Left lung (tissue), 10 donors: Measurements from ENCODE around the gene CACNB1. TPM values are rescaled to one million over a fixed set of nuclear protein-coding genes. Genes with fewer than 3 reads are reported as not detected.

ENCODE experiments used
- ATAC-seq: fragments of 200-7000 bp; cut with Tn5 transposase; one replicate; pipeline ENCODE4 v1.9.1; 2020; ENCODE audit warnings: moderate library complexity
- DNase-seq, 4 donors: peaks; one replicate each; pipeline ENCODE4 v3.0.0-alpha.2; 2013 to 2020
- H3K27ac ChIP-seq, 2 donors: fragments of 200-600 bp; sonication (generic) in 1 of 2; one replicate each; pipeline versions ENCODE4 v1.5.0 to v1.8.0; 2020 to 2021
- H3K27me3 ChIP-seq, 2 donors: fragments of 200-600 bp; sonication (generic) in 1 of 2; one replicate each; pipeline versions ENCODE4 v1.5.0 to v1.8.0; 2020 to 2021
- H3K36me3 ChIP-seq, 2 donors: fragments of 200-600 bp; sonication (generic) in 1 of 2; one replicate each; pipeline versions ENCODE4 v1.5.0 to v1.8.0; 2020 to 2021
- H3K4me1 ChIP-seq, 2 donors: fragments of 200-600 bp; one replicate each; pipeline ENCODE4 v1.8.0; 2021
- H3K4me3 ChIP-seq, 2 donors: fragments of 200-600 bp; sonication (generic) in 1 of 2; one replicate each; pipeline versions ENCODE4 v1.5.0 to v1.8.0; 2020 to 2021; ENCODE audit warnings: mild to moderate bottlenecking in 1 of 2
- H3K9me3 ChIP-seq, 2 donors: fragments of 200-600 bp; sonication (generic) in 1 of 2; one replicate each; pipeline versions ENCODE4 v1.5.0 to v1.8.0; 2020 to 2021
- intact Hi-C, 2 donors: fragments of 100-400 bp; cut with DNase I; formaldehyde crosslinking; loops; one replicate each; pipeline versions ENCODE4 v1.11.2 to v1.14.2; 2022
- polyA plus RNA-seq, 6 donors: library from polyadenylated mRNA; unstranded; fragments of 120-200 nt; gene quantifications; one replicate each; pipeline ENCODE4 v1.2.1, GENCODE V29; 2013; ENCODE audit not compliant: insufficient read length in 6 of 6
- total RNA-seq, 2 donors: library from RNA; stranded (reverse); fragmentation: NEBNext Ultra II Directional; extraction: Animal tissue kit (Norgen Biotek cat#: 25700); gene quantifications; one replicate each; pipeline ENCODE4 v1.2.1, GENCODE V29; 2021
- TF ChIP-seq, protein P1 (sequence below), 2 donors: fragments of 200-600 bp; sonication (generic) in 1 of 2; IDR thresholded peaks; one replicate each; pipeline versions ENCODE4 v1.5.0 to v1.8.0; 2021; ENCODE audit warnings: antibody characterized with exemption in 2 of 2
- donor health status: DM: no; HTN: yes; CAD: no.
- donor health status: DM: no; HTN: no; CAD: no.

Gene CACNB1
- total and polyA plus RNA-seq, 8 donors: 9.4 to 31.4 (median 13.3) TPM

DNA sequence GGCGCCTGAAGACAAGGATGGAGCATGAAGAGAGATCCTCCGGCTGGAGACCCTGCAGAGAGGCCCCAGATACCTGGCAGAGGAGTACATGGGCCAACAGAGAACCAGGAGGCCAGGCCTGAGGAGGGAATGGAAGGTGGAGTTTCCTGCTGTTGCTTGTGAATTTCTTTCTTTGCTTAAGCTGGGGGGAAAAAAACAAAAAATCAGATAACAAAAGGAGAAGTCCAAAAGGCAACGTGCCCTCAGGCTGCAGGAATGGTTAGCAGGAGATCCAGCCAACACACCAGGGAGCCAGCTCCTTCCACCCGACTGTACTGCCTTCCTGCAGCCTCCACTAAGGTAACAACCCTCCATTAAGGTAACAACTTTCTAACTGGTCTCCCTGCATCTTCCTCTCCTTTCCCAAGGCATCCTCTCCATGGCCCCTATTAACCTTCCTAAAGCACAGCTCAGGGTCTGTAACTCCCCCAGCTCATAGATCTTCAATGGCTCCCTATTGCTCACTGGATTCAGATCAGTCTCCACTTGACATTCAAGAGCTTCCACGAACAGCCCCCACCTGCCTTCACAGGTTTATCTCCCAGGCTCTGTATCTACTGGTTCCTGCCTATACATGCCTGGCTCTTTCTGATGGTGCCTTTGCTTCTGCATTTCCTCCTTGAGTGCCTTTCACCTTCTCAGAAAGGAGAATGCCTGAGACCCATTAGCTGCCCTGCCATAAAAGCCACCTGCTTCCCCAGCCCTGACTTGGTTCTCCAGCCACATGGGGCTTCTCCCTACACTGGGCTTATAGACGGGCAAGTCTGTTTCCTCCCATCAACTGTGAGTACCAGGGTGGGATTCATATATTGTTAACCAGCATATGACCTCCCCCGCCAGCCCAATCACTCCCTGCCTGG, 30.8 kb downstream of the CACNB1 start:
- TF ChIP-seq, protein P1, sequence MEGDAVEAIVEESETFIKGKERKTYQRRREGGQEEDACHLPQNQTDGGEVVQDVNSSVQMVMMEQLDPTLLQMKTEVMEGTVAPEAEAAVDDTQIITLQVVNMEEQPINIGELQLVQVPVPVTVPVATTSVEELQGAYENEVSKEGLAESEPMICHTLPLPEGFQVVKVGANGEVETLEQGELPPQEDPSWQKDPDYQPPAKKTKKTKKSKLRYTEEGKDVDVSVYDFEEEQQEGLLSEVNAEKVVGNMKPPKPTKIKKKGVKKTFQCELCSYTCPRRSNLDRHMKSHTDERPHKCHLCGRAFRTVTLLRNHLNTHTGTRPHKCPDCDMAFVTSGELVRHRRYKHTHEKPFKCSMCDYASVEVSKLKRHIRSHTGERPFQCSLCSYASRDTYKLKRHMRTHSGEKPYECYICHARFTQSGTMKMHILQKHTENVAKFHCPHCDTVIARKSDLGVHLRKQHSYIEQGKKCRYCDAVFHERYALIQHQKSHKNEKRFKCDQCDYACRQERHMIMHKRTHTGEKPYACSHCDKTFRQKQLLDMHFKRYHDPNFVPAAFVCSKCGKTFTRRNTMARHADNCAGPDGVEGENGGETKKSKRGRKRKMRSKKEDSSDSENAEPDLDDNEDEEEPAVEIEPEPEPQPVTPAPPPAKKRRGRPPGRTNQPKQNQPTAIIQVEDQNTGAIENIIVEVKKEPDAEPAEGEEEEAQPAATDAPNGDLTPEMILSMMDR (IDR thresholded peaks at IDR 0.05): no peak
- H3K9me3 ChIP-seq: no peaks in the 10 kb centered on the region
- peaks cover 0 to 19% of the 10 kb centered on the region in 2 donors for H3K27me3 ChIP-seq
- peaks cover 0 to 40% of the 10 kb centered on the region in 2 donors for H3K4me1 ChIP-seq
- no peak overlapping the region for H3K4me3 ChIP-seq
- DNase-seq (no peak), ATAC-seq (no peak)
- no peak overlapping the region for H3K27ac ChIP-seq
- no peaks in the 10 kb centered on the region for H3K36me3 ChIP-seq
- intact Hi-C loops: no loop called here

DNA sequence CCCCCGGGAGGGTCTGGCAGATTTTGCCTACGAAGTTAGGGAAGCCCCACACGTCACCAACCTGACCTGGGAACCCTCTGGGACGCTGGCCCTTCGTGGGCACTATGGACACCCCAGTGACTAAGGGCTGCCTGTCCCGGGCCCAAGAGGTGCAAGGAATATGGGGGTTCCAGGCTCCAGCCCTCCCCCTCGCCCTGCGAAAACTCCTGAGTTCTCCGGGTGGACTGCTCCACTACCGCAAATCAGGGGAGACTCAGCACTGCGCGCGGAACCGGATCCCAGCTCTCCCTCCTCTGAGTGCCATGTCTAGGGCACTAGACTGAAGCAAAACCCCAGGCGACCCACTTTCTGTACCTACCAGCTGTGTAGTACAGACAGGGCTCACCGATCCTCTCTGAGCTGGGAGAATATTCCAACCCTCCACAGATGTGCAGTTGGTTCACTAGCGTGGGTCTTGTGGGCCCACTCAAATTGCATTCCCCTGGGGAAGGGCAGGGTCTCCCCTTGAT, 31.6 kb downstream of the CACNB1 start, which contains the start of gene ARL5C:
Gene ARL5C (minus strand): TSS at position 321 of the 509 bp plus-strand sequence. CDS start 401 bp downstream, outside the sequence.
- DNase-seq: no peak
- intact Hi-C loops: no loop called here
- Histone ChIP-seq H3K4me3 (peak within 1 kb of the TSS; percentile 38 to 40), H3K36me3 (no peaks in the 10 kb centered on the region), H3K27me3 (peaks cover 0 to 19% of the 10 kb centered on the region in 2 donors), H3K4me1 (peaks cover 0 to 40% of the 10 kb centered on the region in 2 donors), H3K9me3 (no peaks in the 10 kb centered on the region), H3K27ac (no peak within 1 kb of the TSS)
- no peak for ATAC-seq
- TF ChIP-seq, protein P1 (IDR thresholded peaks at IDR 0.05): no peak

DNA sequence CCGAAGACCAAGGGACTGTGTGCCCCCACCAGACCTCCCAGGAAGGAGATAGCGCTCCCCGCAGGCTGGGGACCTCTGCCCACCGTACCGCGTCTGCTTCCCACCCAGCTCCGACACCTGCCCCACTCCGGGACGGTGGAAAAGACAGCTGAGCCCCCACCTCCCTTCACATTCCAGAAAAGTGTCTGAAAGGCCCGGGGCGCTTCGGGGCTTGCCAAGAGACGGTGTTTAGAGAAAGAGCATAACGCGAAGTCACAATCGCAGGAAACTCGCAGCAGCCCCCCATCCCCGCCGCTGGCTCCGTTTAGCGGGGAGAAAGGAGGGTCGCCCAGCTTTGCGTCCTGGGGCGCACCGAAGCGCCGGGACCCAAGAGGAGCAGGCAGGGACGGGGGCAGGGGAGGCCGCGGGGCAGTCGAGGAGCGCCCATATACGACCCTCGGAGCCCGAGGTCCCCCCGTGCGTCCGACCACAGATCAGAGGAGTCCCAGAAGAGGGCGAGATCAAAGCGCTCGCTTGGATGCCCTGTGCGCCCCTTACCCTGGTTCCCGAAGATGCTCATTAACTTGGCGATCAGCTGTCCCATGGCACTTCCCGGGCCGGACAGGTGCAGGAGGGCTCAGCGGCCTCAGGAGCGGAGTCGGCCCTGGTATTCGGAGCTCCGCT, 32.2 kb downstream of the CACNB1 start:
- intact Hi-C loops: no loop called here
- H3K27me3 ChIP-seq: peaks cover 0 to 19% of the 10 kb centered on the region in 2 donors
- TF ChIP-seq, protein P1 (IDR thresholded peaks at IDR 0.05): no peak
- no peaks in the 10 kb centered on the region for H3K9me3 ChIP-seq
- ATAC-seq (no peak), DNase-seq (no peak)
- H3K36me3 ChIP-seq: no peaks in the 10 kb centered on the region
- H3K27ac ChIP-seq: no peak overlapping the region
- H3K4me1 ChIP-seq: peaks cover 0 to 40% of the 10 kb centered on the region in 2 donors
- peak overlapping the region; percentile 38 to 40 for H3K4me3 ChIP-seq

DNA sequence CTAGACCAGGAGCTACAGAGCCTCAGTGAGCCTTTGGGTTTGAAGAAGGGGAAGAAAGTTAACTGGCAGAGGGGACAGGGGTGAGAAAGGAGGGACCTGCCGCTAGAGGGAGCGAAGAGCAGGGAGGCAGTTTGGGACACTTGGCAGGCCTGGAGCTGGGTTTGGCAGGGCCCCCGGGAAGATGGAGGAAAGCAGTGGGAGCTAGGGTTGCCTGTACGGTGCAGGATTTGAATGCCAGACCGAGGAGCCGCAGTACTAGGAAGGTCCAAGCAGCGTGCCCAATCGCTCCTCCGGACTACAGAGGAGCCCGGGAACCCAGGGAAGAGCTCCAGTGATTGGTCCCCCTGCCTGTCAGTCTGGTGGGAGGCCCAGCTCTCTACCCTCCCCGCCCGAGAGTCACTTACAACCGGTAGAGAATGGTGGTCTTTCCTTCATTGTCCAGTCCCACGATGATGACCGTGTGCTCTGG, 32.8 kb downstream of the CACNB1 start:
- Histone ChIP-seq H3K9me3 (no peaks in the 10 kb centered on the region), H3K4me1 (peaks cover 0 to 40% of the 10 kb centered on the region in 2 donors), H3K27ac (no peak overlapping the region), H3K4me3 (peak overlapping the region; percentile 38 to 40), H3K27me3 (peaks cover 0 to 19% of the 10 kb centered on the region in 2 donors), H3K36me3 (no peaks in the 10 kb centered on the region)
- peak; percentile 90 for ATAC-seq
- DNase-seq: peak; percentile 73 to 88 (median 84)
- TF ChIP-seq, protein P1 (IDR thresholded peaks at IDR 0.05): peak; percentile 70 to 83
- intact Hi-C loops: no loop called here
